ENCODE results near the gene GYS1.
A peak's percentile ranks its signal among the peaks of the same experiment; 100 is the strongest.

The GYS1 gene

DNA sequence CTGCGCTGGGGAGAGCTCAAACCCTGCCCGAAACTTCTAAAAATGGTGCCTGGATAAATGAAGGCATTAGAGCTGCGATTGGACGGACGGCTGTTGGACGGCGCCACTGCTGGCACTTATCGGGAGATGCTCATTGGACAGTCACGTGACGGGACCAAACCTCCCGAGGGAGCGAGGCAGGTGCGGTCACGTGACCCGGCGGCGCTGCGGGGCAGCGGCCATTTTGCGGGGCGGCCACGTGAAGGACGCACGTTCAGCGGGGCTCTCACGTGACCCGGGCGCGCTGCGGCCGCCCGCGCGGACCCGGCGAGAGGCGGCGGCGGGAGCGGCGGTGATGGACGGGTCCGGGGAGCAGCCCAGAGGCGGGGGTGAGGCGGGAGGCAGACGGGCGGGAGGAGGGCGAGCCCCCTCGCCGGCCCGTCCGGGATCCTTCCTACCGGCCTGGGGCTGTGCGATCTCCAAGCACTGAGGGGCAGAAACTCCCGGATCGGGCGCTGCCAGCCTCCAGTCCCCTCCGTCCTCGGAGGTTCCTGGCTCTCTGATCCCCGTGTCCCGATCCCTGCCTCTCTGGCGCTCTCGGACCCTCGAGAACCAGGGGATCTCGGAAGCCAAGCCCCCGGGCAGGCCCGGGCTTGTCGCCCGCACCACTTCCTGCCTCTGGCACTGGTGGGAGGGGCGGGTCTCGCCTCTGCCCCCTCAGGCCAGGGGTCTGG lies 38.4 kb downstream of the GYS1 start, which contains the start of gene BAX:
TSS of gene BAX (plus strand) at position 281 of the 713 bp plus-strand sequence. CDS start at position 335, 54 bp downstream.
- peak within 1 kb of the TSS; percentile 97 for H3K27ac Mint-ChIP-seq
- ATAC-seq (peak; percentile 86), DNase-seq (peak; percentile 98)
- H3K4me3 Mint-ChIP-seq: peak within 1 kb of the TSS; percentile 84
- peaks cover 30% of the 10 kb centered on the region for H3K4me1 Mint-ChIP-seq
- peaks cover 19% of the 10 kb centered on the region for H3K36me3 Mint-ChIP-seq (ENCODE audit: low read depth)
- H3K9me3 Mint-ChIP-seq: no peaks in the 10 kb centered on the region
- H3K27me3 Mint-ChIP-seq: no peaks in the 10 kb centered on the region

- Mint-ChIP-seq H3K27ac (peak overlapping the region; percentile 97), H3K4me1 (peaks cover 30% of the 10 kb centered on the region), H3K9me3 (no peaks in the 10 kb centered on the region), H3K27me3 (no peaks in the 10 kb centered on the region), H3K36me3 (ENCODE audit: low read depth) (peaks cover 19% of the 10 kb centered on the region), H3K4me3 (peak overlapping the region; percentile 84)
- DNase-seq (no peak), ATAC-seq (no peak)
These were observed 39.0 kb downstream of the GYS1 start for GRCh38 chr19:48953990-48954594.

DNA sequence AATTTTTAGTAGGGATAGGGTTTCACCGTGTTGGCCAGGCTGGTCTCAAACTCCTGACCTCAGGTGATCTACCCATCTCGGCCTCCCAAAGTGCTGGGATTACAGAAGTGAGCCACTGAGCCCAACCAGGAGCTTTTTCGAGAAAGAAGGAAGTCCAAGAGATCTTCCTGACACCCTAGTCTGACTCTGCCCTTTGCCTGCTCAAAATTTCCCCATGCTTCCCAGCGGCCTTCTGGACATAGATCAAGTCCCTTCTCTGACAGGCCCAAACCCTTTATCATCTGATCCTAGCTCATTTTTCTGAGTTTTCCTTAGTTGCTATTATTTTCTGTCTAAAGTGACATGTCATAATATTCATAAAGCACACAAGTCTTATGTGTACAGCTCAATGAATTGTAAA lies 40.0 kb downstream of the GYS1 start:
- Mint-ChIP-seq H3K27me3 (no peaks in the 10 kb centered on the region), H3K36me3 (ENCODE audit: low read depth) (peaks cover 17% of the 10 kb centered on the region), H3K27ac (no peak overlapping the region), H3K4me3 (no peak overlapping the region), H3K4me1 (peaks cover 27% of the 10 kb centered on the region), H3K9me3 (no peaks in the 10 kb centered on the region)
- ATAC-seq (no peak), DNase-seq (no peak)

- no peak overlapping the region for H3K4me3 Mint-ChIP-seq
- H3K36me3 Mint-ChIP-seq (ENCODE audit: low read depth): peaks cover 6% of the 10 kb centered on the region
- DNase-seq (no peak), ATAC-seq (no peak)
- no peak overlapping the region for H3K27ac Mint-ChIP-seq
- H3K9me3 Mint-ChIP-seq: no peaks in the 10 kb centered on the region
- no peaks in the 10 kb centered on the region for H3K27me3 Mint-ChIP-seq
- peaks cover 14% of the 10 kb centered on the region for H3K4me1 Mint-ChIP-seq
These were observed 42.1 kb downstream of the GYS1 start for GRCh38 chr19:48950830-48951519.

DNA sequence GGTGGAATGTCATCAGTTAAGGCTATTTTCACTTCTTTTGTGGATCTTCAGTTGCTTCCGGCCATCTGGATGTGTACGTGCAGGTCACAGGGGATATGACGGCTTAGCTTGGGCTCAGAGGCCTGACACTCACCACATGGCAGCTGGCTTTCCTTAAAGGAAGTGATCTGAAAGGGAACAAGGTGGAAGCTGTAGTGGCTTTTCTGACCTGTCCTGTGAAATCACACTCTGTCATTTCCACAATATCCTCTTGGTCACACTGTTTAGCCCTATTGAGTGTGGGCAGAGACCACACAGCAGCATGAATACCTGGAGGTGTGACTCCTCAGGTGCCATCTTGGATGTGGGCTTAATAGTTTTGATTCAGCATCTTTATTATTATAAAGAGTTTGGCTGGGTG lies 43.0 kb downstream of the GYS1 start:
- no peaks in the 10 kb centered on the region for H3K9me3 Mint-ChIP-seq
- no peaks in the 10 kb centered on the region for H3K27me3 Mint-ChIP-seq
- peaks cover 7% of the 10 kb centered on the region for H3K4me1 Mint-ChIP-seq
- no peak for ATAC-seq
- no peak overlapping the region for H3K4me3 Mint-ChIP-seq
- DNase-seq: no peak
- no peak overlapping the region for H3K27ac Mint-ChIP-seq
- H3K36me3 Mint-ChIP-seq (ENCODE audit: low read depth): peaks cover 2% of the 10 kb centered on the region

DNA sequence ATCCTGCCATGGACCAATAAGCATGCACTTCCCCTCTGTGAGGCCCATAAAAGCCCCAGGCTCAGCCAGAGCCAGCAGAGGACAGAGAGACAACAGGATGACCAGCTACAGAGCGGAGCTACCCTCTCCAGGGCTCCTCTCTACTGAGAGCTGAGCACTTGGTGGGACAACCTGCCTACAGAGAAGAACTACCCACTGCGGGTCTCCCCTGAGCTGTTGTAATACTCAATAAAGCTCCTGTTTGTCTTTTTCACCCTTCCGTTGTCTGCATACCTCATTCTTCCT lies 45.9 kb downstream of the GYS1 start:
- Mint-ChIP-seq H3K4me1 (no peaks in the 10 kb centered on the region), H3K4me3 (no peak overlapping the region), H3K27ac (no peak overlapping the region), H3K9me3 (no peaks in the 10 kb centered on the region), H3K36me3 (ENCODE audit: low read depth) (no peaks in the 10 kb centered on the region), H3K27me3 (no peaks in the 10 kb centered on the region)
- DNase-seq (no peak), ATAC-seq (no peak)

DNA sequence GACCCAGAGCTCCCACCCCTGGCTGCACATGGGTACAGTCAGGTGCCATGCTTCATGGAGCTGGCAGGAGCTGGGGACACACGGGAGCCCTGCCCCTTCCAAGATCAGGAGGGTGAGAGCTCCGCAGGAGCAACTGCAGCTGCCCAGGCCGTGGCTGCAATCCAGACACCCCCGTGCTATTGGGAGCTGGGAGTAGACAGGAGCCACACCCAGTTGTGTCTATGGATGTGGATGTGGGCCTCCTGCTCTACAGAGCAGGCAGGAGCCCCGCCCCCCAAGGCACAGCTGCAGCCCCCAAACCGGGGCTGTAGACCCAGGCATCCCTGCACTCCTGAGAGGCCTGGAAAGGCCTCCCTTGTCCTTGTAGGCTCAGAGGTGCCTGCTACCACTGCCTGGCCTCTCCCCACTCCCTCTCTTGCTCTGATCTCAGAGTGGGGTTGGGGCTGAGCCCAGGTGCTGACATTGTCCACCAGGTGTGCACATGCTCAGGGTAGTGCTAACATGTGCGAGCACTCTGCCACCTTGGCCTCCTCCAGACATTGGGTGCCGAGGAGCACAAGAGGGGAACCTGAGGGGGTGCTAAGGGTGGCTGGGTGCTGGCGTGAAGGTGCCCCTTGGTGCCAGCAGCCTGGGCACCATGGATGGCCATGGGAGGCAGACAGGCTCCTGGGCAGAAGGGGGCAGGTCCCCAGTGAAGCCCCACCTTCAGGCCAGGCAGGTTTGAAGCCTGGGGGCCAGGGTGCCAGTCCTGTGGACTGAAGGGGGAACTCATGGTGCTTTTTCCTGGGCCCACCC lies 46.4 kb downstream of the GYS1 start:
- Mint-ChIP-seq H3K27me3 (no peaks in the 10 kb centered on the region), H3K27ac (no peak overlapping the region), H3K36me3 (ENCODE audit: low read depth) (no peaks in the 10 kb centered on the region), H3K9me3 (no peaks in the 10 kb centered on the region), H3K4me3 (no peak overlapping the region), H3K4me1 (no peaks in the 10 kb centered on the region)
- DNase-seq (no peak), ATAC-seq (no peak)

DNA sequence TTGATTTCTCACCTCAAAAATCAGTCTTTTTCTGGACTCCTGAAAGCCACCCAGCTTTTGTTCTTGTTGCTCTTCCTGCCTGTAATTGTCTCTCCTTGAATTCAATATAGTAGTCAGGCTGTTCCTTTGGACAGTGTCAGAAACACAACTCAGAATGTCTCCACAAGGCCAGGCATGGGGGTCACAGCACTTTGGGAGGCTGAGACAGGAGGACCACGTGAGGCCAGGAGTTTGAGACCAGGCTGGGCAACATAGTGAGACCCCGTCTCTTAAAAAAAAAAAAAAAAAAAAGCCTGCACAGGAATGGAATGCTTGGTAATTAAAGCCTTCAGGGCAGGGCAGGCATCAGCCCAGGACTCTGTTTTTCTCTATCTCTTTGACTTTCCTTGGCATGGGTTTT lies 47.3 kb downstream of the GYS1 start:
- H3K27me3 Mint-ChIP-seq: no peaks in the 10 kb centered on the region
- DNase-seq (no peak), ATAC-seq (no peak)
- no peak overlapping the region for H3K4me3 Mint-ChIP-seq
- no peaks in the 10 kb centered on the region for H3K9me3 Mint-ChIP-seq
- no peaks in the 10 kb centered on the region for H3K4me1 Mint-ChIP-seq
- H3K27ac Mint-ChIP-seq: no peak overlapping the region
- peaks cover 4% of the 10 kb centered on the region for H3K36me3 Mint-ChIP-seq (ENCODE audit: low read depth)

- H3K4me1 Mint-ChIP-seq: no peaks in the 10 kb centered on the region
- no peak overlapping the region for H3K4me3 Mint-ChIP-seq
- H3K36me3 Mint-ChIP-seq (ENCODE audit: low read depth): peaks cover 4% of the 10 kb centered on the region
- DNase-seq: no peak
- ATAC-seq: no peak
- H3K9me3 Mint-ChIP-seq: no peaks in the 10 kb centered on the region
- no peaks in the 10 kb centered on the region for H3K27me3 Mint-ChIP-seq
- H3K27ac Mint-ChIP-seq: no peak overlapping the region
These were observed 47.7 kb downstream of the GYS1 start for GRCh38 chr19:48945415-48945814.

- ATAC-seq (no peak), DNase-seq (no peak)
- Mint-ChIP-seq H3K9me3 (no peaks in the 10 kb centered on the region), H3K4me1 (no peaks in the 10 kb centered on the region), H3K27ac (no peak overlapping the region), H3K27me3 (no peaks in the 10 kb centered on the region), H3K36me3 (ENCODE audit: low read depth) (peaks cover 4% of the 10 kb centered on the region), H3K4me3 (no peak overlapping the region)
These were observed 50.0 kb downstream of the GYS1 start for GRCh38 chr19:48943081-48943480.

DNA sequence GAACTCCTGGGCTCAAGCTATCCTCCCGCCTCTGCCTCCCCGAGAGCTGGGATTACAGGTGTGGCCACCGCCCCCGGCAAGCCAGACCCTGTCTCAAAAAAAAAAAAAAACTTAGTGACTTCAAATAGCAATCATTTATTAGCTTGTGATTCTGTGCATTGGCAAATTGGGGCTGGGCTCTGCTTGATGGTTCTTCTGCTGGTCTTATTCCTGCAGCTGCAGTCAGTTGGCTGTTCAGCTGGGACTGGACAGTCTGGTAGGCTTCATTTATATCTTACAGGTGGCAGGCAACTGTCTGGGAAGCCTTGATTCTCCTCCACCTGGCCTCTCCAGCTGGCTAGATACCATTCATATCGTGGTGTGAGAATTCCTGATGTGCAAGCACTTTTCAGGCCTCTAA lies 52.2 kb downstream of the GYS1 start:
- DNase-seq (no peak), ATAC-seq (no peak)
- Mint-ChIP-seq H3K9me3 (no peaks in the 10 kb centered on the region), H3K27ac (no peak overlapping the region), H3K4me1 (no peaks in the 10 kb centered on the region), H3K36me3 (ENCODE audit: low read depth) (peaks cover 4% of the 10 kb centered on the region), H3K4me3 (no peak overlapping the region), H3K27me3 (no peaks in the 10 kb centered on the region)

- no peak overlapping the region for H3K27ac Mint-ChIP-seq
- DNase-seq: no peak
These were observed 54.9 kb downstream of the GYS1 start for GRCh38 chr19:48938256-48938655.

GRCh38 chr19:48935864-48936263 lies 57.2 kb downstream of the GYS1 start:
- peaks cover 14% of the 10 kb centered on the region for H3K4me1 Mint-ChIP-seq
- no peak overlapping the region for H3K4me3 Mint-ChIP-seq
- peaks cover 3% of the 10 kb centered on the region for H3K27me3 Mint-ChIP-seq
- DNase-seq (no peak), ATAC-seq (no peak)
- H3K9me3 Mint-ChIP-seq: no peaks in the 10 kb centered on the region
- H3K27ac Mint-ChIP-seq: no peak overlapping the region
- no peaks in the 10 kb centered on the region for H3K36me3 Mint-ChIP-seq (ENCODE audit: low read depth)

More at GRCh38 chr19:48938256-48938655, 54.9 kb downstream of the GYS1 start:
- Mint-ChIP-seq H3K4me3 (no peak overlapping the region), H3K4me1 (peaks cover 12% of the 10 kb centered on the region), H3K36me3 (ENCODE audit: low read depth) (peaks cover 4% of the 10 kb centered on the region), H3K9me3 (no peaks in the 10 kb centered on the region), H3K27me3 (peaks cover 1% of the 10 kb centered on the region)
- ATAC-seq: no peak

GRCh38 chr19:48934837-48935236 lies 58.3 kb downstream of the GYS1 start:
- Mint-ChIP-seq H3K9me3 (no peaks in the 10 kb centered on the region), H3K4me3 (no peak overlapping the region), H3K36me3 (ENCODE audit: low read depth) (no peaks in the 10 kb centered on the region), H3K27ac (no peak overlapping the region), H3K27me3 (peaks cover 3% of the 10 kb centered on the region), H3K4me1 (peaks cover 14% of the 10 kb centered on the region)
- no peak for DNase-seq
- no peak for ATAC-seq
